ENCODE data around the gene PRMT3. TPM values are rescaled to one million over a fixed set of nuclear protein-coding genes. Genes with fewer than 3 reads are reported as not detected.

PRMT3 gene
- polyA plus RNA-seq, 1 donor (not counting 4 experiments of a cell fraction or from before 2014, with no cell fraction given), result 29.4 TPM

- H3K27ac ChIP-seq (ENCODE audit: control insufficient read depth, insufficient read depth, low read length), result no peak overlapping the region
Observed at GRCh38 chr11:20453657-20454316, 66.3 kb downstream of the PRMT3 start.

GRCh38 chr11:20457001-20457799, 69.7 kb downstream of the PRMT3 start:
- H3K79me2 ChIP-seq (ENCODE audit: control insufficient read depth, insufficient read depth, low read length), result no peaks in the 10 kb centered on the region
- DNase-seq (ENCODE audit: low read depth, low spot score) (no peak), FAIRE-seq (no peak)
- TF ChIP-seq EZH2 (IDR thresholded peaks at IDR 0.05; ENCODE audit: low read length) (no peak), CTCF (optimal IDR thresholded peaks at IDR 0.05 in 1 of 3, IDR thresholded peaks at IDR 0.05 in 1 of 3, conservative IDR thresholded peaks at IDR 0.05 in 1 of 3; ENCODE audit: extremely low read depth in 1 of 3, insufficient read depth in 2 of 3, low read length in 3 of 3) (no peak)
- H2AFZ ChIP-seq (ENCODE audit: control insufficient read depth, low read length), result no peak overlapping the region
- H3K27ac ChIP-seq (ENCODE audit: control insufficient read depth, insufficient read depth, low read length), result no peak overlapping the region
- no peaks in the 10 kb centered on the region for H3K4me1 ChIP-seq (ENCODE audit: control insufficient read depth, extremely low read depth, insufficient read depth, low read length)
- H4K20me1 ChIP-seq (ENCODE audit: control insufficient read depth, extremely low read depth, insufficient read depth, low read length), result no peaks in the 10 kb centered on the region
- peaks cover 2 to 5% of the 10 kb centered on the region in 2 experiments for H3K36me3 ChIP-seq (ENCODE audit: control insufficient read depth in 2 of 2, extremely low read depth in 1 of 2, insufficient read depth in 2 of 2, low read length in 2 of 2)
- no peaks in the 10 kb centered on the region for H3K9me3 ChIP-seq (ENCODE audit: control insufficient read depth, low read depth, low read length)
- no peak overlapping the region for H3K4me2 ChIP-seq (ENCODE audit: control insufficient read depth, extremely low read depth, insufficient read depth, low read depth, low read length)
- no peak overlapping the region for H3K4me3 ChIP-seq (ENCODE audit: control insufficient read depth in 2 of 3, extremely low read depth in 1 of 3, insufficient read depth in 2 of 3, low read depth in 1 of 3, low read length in 3 of 3)
- no peaks in the 10 kb centered on the region for H3K27me3 ChIP-seq (ENCODE audit: control insufficient read depth, extremely low read depth, insufficient read depth, low read length)
- dilution Hi-C loops (cut with MboI; ENCODE audit: extremely low pct_ligation_motif_present, low sequenced_read_pairs), result no loop called here
- H3K9me1 ChIP-seq (ENCODE audit: control insufficient read depth, extremely low read depth, insufficient read depth, low read length), result no peaks in the 10 kb centered on the region
- no peak overlapping the region for H3K9ac ChIP-seq (ENCODE audit: control insufficient read depth, extremely low read depth, insufficient read depth, low read length)

More at GRCh38 chr11:20453657-20454316, 66.3 kb downstream of the PRMT3 start:
- Histone ChIP-seq H2AFZ (ENCODE audit: control insufficient read depth, low read length) (no peak overlapping the region), H3K36me3 (ENCODE audit: control insufficient read depth in 2 of 2, extremely low read depth in 1 of 2, insufficient read depth in 2 of 2, low read length in 2 of 2) (peaks cover 2 to 9% of the 10 kb centered on the region in 2 experiments), H3K9ac (ENCODE audit: control insufficient read depth, extremely low read depth, insufficient read depth, low read length) (no peak overlapping the region), H3K27me3 (ENCODE audit: control insufficient read depth, extremely low read depth, insufficient read depth, low read length) (no peaks in the 10 kb centered on the region), H4K20me1 (ENCODE audit: control insufficient read depth, extremely low read depth, insufficient read depth, low read length) (no peaks in the 10 kb centered on the region), H3K4me1 (ENCODE audit: control insufficient read depth, extremely low read depth, insufficient read depth, low read length) (no peaks in the 10 kb centered on the region), H3K9me1 (ENCODE audit: control insufficient read depth, extremely low read depth, insufficient read depth, low read length) (no peaks in the 10 kb centered on the region), H3K4me3 (ENCODE audit: control insufficient read depth in 2 of 3, extremely low read depth in 1 of 3, insufficient read depth in 2 of 3, low read depth in 1 of 3, low read length in 3 of 3) (no peak overlapping the region), H3K4me2 (ENCODE audit: control insufficient read depth, extremely low read depth, insufficient read depth, low read depth, low read length) (no peak overlapping the region), H3K9me3 (ENCODE audit: control insufficient read depth, low read depth, low read length) (no peaks in the 10 kb centered on the region), H3K79me2 (ENCODE audit: control insufficient read depth, insufficient read depth, low read length) (no peaks in the 10 kb centered on the region)
- DNase-seq (ENCODE audit: low read depth, low spot score) (no peak), FAIRE-seq (no peak)
- dilution Hi-C loops (cut with MboI; ENCODE audit: extremely low pct_ligation_motif_present, low sequenced_read_pairs), result no loop called here
- TF ChIP-seq CTCF (optimal IDR thresholded peaks at IDR 0.05 in 1 of 3, IDR thresholded peaks at IDR 0.05 in 1 of 3, conservative IDR thresholded peaks at IDR 0.05 in 1 of 3; ENCODE audit: extremely low read depth in 1 of 3, insufficient read depth in 2 of 3, low read length in 3 of 3), result no peak
- no peak for TF ChIP-seq EZH2 (IDR thresholded peaks at IDR 0.05; ENCODE audit: low read length)
